NCI-H1436 (cell line): ENCODE measurements around the gene ALDH9A1.
A peak's percentile ranks its signal among the peaks of the same experiment; 100 is the strongest.
"Not testable (repeated sequence)": the region's sequence is repeated elsewhere in the genome, so short reads cannot be mapped to it uniquely, and the experiment has no call there.

Source experiments
- DNase-seq: peaks from one replicate; lab custom pipeline; 2025; lab: John Stamatoyannopoulos, UW

Gene ALDH9A1

DNA sequence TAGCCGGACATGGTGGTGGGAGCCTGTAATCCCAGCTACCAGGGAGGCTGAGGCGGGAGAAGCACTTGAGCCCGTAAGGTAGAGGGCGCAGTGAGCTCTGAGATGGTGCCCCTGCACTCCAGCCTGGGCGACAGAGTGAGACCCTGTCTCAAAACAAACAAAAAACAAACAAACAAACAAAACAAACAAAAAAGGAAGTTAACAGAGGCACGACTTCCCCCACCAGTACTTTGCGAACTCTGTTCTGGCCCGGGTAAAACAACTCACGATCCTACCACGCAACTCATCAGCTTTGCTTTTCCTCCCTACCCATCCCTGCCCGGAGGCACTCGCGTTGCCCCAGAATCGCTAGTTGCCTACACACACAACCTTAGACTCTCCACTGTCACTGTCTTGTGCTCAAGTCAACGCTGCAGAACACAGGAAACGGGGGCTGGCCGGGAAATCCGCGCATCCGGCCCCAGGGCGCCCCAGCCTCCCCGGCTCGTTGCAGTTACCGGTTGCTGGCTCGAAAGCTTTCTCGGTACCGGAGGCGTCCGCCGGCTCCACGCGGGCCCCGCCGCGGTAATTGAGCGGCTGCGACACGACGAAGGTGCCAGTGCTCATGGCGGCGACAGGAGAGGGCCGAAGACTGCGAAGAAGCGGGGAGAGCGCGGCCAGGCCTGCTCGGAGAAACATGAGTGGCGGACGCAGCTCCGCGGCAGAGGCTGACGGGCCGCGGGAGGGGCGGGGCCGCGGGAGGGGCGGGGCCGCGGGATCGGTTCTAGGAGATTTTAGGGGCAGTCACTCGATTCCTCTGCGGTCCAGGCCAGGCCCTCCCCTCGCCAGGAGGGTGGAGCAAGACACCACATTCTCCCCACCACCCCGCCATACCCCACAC, at the start of gene ALDH9A1:
Gene ALDH9A1 (minus strand): TSS at position 682 of the 880 bp plus-strand sequence. CDS start 4 bp downstream, at position 678.
- DNase-seq: peak; percentile 77

DNA sequence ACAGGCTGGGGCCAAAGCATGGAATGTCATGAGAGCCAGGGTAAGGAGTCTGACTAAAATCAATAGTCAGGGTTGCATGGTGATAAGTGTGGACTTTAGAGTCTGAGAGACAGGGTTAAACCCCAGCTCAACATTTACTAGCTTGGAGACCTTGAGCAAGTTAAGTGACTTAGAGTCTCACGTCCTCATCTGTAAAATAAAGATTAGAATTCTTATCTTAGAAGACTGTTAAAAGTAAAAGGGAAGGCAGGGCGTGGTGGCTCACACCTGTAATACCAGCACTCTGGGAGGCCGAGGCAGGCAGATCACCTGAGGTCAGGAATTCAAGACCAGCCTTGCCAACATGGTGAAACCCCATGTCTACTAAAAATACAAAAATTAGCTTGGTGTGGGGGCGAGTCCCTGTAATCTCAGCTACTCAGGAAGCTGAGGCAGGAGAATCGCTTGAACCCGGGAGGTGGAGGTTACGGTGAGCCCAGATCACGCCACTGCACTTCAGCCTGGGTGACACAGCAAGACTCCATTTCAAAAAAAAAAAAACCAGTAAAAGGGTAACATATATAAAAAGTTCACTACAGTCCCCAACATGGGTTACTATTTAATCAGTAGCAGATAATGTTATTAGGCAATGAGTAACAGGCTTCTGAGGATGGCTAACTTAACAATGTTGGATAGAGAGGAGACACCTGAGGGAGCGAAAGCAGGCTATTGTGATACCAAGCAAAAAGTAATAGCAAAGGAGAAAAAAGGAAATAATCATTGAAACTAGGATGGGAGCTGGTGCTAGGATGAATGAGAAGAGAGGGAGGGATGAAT, 49.5 kb upstream of the ALDH9A1 start:
- no peak for DNase-seq

DNA sequence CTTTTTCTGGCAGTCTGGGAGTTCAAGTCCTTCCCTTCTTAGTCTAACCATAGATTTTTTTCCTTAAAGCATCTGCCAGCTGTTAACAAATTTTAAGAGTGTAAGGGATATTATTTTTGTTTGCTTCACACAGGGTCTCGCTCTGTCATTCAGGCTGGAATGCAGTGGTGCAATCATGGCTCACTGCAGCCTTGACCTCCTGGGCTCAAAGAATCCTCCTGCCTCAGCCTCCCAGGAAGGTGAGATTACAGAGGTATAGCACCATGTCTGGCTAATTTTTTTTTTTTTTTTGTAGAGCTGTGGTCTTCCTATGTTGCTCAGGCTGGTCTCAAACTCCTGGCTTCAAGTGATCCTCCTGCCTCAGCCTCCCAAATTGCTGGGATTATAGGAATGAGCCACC, 46.6 kb upstream of the ALDH9A1 start:
- DNase-seq: not testable (repeated sequence)

DNA sequence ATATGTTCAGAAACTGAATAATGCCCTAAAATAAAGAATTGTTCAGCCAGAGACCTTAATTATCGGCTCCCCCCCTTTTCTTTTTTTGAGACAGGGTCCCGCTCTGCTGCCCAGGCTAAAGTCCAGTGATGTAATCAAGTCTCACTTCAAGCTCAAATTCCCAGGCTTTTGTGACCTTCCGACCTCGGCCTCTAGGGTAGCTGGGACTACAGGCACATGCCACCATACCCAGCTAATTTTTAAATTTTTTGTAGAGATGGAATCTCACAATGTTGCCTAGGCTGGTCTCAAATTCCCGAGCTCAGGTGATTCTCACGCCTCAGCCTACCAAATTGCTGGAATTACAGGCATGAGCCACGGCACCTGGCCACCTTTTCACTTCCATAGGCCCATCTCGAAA, 43.8 kb upstream of the ALDH9A1 start:
- DNase-seq: no peak

DNA sequence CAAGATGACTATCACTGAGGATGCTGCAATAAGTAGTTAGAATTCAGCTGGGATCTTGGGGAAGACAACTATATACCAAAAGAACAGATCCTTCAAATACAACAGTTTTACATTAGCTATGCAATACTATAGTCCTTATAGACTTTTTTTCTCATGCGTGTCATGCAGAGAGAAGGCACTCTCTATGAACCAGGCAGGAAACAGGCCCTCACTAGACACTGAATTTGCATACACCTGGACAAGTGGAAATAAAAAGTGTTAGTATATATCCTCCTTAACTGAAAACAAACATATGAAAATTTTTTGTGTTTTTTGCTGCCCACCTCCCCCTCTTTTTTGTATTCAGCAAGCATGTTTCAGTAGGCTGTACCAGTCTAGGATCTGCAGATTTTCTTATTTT, 40.4 kb upstream of the ALDH9A1 start:
- DNase-seq: no peak

DNA sequence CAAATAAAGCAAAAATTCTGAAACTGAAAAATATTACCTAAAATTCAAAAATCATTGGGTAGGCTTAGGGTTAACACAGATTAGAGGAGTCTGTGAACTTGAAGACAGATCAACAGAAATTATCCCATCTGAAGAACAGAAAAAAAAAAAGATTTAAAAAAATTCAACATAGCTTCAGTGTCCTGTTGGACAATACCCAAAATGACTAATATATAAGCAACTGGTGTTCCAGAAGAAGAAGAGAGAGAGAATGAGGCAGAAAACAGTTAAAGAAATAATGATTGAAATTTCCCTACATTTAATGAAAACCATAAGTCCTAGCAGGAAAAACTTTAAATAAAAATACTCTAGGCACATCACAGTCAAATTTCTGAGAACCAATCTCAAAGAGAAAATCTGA, 38.8 kb upstream of the ALDH9A1 start:
- DNase-seq: no peak

DNA sequence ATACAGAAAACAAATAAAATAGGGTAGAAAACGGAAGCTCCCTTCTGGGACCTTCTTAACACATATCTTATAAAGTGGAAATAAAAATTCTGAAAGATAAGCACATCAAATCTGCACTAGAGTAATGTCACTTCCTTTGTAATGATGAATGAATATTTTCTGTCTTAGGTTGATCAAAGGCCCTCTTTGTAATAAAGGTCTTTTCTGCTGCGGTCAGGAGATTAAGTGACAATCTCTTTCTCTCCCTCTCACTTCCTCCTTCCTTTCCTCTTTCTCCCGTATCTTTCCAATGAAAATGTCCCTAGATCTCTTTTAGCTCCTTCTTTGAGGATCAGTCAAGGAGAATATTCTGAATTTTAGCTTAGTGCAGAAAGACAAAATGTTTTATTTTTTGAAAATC, 36.5 kb upstream of the ALDH9A1 start:
- DNase-seq: no peak

DNA sequence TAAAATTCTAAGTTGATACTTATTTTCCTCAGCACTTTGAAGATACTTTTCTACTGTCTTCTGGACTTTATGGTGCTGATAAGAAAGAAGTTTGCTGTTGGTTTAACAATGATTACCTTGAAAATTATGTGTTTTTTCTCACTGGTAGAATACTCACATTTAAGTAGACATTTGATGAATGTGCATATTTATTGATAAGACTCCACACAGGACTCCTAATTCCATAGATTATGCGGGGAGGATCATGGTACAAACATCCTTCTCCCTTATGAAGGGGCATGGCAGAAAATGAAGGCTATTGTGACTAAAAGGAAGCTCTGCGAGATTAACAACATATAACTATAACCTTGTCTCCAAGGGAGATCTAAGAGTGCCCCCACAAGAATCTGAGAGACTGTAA, 28.5 kb upstream of the ALDH9A1 start:
- no peak for DNase-seq

DNA sequence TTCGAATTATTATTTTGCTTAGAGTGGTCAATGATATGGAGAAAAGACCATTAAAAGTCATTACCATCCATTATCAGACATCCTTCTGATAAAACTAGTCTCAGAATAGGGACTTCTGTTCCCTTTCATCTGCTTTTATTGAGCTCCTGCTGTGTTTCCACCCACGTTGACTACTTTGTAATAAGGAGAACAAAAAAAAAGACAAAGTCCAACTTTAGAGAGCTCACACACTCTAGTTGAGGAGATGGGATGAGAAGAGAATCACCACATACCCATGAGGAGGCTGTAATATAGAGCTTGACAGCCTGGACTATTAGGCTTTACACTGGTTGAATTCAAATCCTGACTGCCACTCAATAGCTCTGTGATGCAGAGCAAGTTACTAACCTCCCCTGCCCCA, 27.8 kb upstream of the ALDH9A1 start:
- no peak for DNase-seq

DNA sequence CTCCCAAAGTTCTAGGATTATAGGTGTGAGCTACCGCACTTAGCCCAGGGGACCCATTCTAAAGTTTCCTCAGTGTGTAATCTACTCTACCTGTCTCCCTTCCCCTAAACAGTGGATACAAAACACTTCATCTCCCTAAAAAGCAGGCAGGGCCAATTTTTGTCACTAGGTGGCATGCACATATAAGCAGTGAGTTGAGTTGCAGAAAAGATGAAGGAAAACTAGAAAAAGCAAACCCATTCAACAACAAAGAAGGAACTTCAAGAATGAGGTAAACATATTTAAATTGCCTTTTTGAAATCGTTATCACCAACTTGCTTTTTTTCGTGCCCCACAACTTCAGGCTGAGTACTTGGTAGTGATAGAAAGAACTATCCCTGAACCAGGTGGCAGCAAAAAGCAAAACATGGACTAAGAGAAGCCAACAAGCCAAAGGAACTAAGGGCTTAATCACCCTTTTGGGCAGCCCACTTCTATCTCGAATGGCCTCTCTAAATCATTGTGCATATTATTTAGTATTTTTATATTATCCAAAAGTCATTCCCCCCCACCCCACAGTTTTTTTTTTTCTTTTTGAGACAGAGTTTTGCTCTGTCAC, 19.7 kb upstream of the ALDH9A1 start:
- DNase-seq: peak; percentile 21

DNA sequence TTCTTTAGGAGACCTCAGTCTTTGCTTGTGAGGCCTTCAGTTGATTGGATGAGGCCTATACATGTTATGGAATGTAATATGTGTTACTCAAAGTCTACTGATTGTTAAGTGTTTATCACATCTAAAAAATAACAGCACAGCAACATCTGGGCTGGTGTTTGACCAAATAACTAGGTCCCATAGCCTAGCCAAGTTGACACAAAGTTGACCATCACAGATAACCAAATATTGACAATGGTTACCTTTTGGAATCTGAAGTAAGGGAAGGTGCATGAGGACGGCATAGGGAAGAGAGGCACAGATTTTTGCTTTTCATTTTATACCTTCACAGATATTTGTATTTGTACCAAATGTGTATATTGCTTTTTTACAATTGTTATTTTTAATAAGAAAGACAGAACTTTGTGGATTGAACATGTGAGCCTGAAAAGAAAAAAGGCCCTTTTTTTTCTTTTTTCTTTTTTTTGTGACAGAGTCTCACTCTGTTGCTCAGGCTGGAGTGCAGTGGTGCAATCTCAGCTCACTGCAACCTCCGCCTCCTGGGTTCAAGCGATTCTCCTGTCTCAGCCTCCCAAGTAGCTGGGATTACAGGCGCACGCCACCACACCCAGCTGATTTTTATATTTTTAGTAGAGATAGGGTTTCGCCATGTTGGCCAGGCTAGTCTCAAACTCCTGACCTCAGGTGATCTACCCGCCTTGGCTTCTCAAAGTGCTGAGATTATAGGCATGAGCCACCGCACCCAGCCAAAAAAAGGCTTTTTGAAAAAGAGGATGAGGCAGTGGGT, 18.1 kb upstream of the ALDH9A1 start:
- not testable (repeated sequence) for DNase-seq

DNA sequence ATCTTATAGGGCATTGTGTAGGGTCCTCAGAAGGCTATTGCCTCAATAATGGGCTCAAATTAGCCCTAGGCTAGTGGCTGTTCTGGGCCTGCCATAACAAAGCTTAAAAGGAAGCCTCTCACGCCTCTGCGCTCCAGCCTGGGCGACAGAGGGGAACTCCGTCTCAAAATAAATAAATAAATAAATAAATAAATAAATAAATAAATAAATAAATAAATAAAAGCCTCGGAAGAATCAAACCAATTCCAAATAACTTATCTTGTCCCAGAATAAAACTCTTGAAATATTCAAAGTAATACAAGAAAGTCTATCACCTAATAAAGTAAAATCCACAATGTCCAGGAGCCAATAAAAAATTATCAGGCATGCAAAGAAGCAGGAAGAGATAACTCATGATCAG, 14.4 kb upstream of the ALDH9A1 start:
- no peak for DNase-seq

DNA sequence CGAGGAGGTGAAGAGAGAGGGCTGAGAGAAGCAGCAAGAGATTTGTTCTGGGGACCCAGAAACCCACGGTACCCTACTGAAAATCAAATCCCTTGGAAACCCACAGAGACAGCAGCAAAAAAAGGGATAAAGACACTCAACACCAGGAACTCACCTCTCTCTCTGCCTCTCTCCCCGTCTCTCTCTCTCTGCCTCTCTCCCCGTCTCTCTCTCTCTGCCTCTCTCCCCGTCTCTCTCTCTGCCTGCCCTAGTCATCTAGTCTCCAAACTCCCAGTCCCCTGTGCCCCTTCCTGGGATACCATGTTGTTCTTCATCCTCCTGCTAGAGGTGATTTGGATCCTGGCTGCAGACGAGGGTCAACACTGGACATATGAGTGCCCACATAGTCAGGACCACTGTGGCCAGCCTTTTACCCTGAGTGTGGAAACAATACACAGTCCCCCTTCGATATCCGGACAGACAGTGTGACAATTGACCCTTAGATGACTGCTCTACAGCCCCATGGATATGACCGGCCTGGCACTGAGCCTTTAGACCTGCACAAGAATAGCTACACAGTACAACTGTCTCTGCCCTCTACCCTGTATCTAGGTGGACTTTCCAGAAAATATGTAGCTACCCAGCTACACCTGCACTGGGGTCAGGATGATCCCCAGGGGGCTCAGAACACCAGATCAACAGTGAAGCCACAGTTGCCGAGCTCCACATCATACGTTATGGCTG, 9.8 kb upstream of the ALDH9A1 start:
- no peak for DNase-seq

DNA sequence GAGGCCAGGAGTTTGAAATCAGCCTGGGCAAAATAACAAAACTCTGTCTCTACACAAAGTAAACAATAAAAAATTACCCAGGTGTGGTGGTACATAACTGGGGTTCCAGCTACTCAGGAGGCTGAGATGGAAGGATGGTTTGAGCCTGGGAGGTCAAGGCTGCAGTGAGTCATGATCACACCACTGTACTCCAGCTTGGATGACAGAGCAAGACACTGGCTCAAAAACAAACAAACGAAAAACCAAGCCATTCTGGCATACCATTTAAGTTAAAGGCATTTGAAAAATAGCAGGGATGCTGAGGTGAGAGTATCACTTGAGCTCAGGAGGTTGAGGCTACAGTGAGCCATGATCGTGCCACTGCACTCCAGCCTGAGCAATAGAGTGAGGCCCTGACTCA, 5.3 kb upstream of the ALDH9A1 start:
- DNase-seq: no peak

DNA sequence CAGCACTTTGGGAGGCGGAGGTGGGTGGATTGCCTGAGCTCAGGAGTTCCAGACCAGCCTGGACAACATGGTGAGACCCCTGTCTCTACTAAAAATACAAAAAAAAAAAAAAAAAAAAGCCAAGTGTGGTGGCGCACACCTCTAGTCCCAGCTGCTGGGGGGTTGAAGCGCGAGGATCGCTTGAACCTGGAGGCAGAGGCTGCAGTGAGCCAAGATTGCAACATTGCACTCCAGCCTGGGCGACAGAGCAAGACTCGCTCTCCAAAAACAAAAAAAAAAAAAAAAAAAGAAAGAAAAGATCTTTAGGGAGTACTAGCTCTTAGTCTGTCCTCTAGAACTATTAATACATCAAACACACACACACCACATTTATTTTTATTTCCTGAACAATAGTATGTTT, 3.6 kb upstream of the ALDH9A1 start:
- DNase-seq: not testable (repeated sequence)

DNA sequence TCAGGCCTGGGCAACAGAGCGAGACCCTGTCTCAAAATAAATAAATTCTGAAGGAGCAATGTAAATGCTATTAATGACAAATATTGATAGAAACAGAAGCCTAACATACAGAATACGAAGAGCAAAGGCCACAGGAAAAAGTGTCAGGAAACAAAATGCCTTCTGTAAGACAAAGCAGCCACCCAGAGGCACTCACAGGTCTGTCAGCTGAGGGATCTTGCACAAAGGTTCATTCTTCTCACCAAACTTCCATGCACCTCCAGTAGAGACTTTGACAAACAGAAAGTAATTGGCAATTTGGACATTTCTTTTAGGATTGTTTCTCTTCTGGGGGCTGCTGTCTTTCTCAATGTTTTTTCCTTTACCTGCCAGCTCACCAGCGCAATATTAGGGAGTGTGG, 1.2 kb upstream of the ALDH9A1 start:
- no peak for DNase-seq

DNA sequence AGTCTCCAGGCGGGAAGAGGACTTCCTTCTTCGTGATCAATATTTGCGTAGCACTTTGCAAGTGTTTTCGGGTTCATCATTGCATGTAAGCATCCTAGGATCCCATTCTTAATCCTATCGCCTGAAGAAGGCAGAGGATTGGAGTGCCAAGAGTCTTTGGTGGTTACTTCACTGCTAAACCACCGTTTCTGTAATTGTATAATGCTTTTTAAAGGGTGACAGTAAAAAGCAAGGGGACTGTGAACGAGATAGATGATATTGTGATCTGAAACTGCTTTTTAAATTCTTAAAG, 345 bp upstream of the ALDH9A1 start:
- no peak for DNase-seq

DNA sequence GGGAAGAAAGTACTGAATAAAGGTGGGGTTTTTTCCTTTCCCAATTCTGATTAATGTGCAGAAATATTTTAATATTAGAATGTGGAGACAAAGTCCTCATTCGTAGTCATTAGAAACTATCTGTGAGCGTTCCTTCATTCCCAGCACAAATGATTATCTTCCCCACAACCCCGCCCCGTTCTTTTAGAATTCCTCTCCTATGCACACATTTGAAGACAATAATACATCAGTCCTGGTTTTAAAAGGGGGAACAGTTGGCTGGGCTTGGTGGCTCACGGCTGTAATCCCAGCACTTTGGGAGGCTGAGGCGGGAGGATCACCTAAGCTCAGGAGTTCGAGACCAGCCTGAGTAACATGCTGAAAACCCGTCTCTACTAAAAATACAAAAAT, 876 bp downstream of the ALDH9A1 start:
- no peak for DNase-seq

DNA sequence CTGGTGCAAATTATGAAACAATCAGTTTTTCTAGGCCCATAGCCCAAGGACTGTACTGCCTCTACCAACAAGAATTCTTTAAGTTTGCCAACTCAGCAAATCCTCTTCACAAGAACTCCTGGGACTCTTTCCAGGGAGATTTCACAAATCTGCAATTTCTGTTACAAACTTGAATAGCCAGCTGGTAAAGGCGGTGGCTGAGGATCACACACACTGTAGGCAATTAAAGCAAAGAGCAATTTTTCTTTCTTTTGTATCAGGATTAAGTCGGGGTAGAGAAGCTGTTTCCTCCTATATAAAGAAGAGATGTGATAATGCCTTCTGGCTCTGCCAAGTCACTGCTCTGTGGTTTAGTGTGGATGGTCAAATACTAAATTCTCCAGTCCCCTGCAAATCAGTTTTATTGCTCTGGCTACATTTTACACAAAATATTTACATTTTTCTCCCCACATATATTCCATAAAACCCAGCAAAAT, 1.7 kb downstream of the ALDH9A1 start:
- no peak for DNase-seq

DNA sequence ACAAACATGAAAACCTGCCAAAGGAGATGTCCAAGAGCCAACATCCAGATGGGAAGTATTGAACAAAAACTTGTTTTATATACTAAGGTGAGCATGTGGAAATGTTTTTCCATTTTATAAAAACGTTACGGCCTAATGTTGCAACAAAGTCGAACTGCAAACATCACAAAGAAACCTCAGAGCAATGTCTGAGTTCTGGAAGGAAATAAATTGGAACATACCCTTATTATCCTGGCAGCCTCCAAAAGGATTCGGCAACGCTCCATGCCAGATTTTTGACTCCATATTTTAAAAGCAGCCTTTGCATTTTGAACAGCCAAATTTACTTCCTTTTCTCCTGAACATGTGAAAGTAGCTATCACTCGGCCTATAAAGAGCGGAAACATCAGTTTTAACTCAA, 3.3 kb downstream of the ALDH9A1 start:
- no peak for DNase-seq

DNA sequence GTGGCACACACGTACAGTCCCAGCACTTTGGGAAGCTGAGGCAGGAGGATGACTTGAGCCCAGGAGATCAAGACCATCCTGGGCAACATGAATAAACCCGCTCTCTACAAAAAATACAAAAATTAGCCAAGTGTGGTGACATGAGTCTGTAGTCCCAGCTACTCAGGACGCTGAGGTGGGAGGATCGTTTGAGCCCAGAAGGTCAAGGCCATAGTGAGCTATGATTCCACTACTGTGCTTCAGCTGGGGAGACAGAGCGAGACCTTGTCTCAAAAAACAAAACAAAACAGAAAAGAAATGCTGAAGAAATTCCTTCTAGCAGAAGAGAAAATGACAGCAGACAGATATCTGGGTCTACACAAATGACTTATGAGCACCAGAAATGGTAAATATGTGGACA, 10.3 kb downstream of the ALDH9A1 start:
- DNase-seq: no peak
